ENCODE measurements around the gene LINC00632. TPM values are rescaled to one million over a fixed set of nuclear protein-coding genes. Genes with fewer than 3 reads are reported as not detected.
"Not testable (repeated sequence)": the region's sequence is repeated elsewhere in the genome, so short reads cannot be mapped to it uniquely, and the experiment has no call there.

LINC00632 gene
- total and polyA plus RNA-seq, 2 donors (not counting 1 experiment from before 2014, with no cell fraction given): not detected

DNA sequence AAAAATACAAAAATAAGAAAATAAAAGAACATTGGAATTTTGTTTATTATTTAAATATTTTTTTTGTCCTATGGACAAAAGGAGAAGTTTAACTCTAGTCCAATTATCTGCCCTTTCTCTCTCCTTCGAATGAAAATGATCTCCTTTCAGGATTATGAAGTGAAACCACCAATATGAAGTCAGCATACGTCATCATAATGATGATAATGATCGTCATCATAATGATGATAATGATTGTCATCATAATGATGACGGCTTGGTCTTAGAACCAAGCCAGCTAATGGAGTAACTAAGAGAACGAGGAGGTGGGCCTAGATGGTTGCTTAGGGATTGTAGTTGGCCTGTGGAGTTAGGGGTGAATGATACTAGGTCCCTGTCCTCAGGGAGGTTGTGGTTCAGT is 21.9 kb upstream of the LINC00632 start:
- Histone ChIP-seq H3K4me2 (replicated peaks; ENCODE audit: low read depth, low read length, poor library complexity, severe bottlenecking) (no peak overlapping the region), H4K20me1 (ENCODE audit: control insufficient read depth, insufficient read depth, low read length, poor library complexity, severe bottlenecking) (no peaks in the 10 kb centered on the region), H3K4me3 (ENCODE audit: control extremely low read depth in 1 of 5, extremely low read depth in 1 of 5, insufficient read depth in 1 of 5, low read depth in 2 of 5, low read length in 4 of 5) (no peak overlapping the region), H2AFZ (ENCODE audit: insufficient read depth, low read depth, low read length, poor library complexity, severe bottlenecking) (no peak overlapping the region), H3K79me2 (ENCODE audit: control insufficient read depth, insufficient read depth, low read length) (no peaks in the 10 kb centered on the region), H3K36me3 (replicated peaks in 1 of 2; ENCODE audit: control extremely low read depth in 1 of 2, control insufficient read depth in 1 of 2, extremely low read depth in 1 of 2, insufficient read depth in 2 of 2, low read length in 1 of 2) (no peaks in the 10 kb centered on the region), H3K4me1 (ENCODE audit: control insufficient read depth in 2 of 2, insufficient read depth in 2 of 2, low read length in 2 of 2) (no peaks in the 10 kb centered on the region), H3K27ac (ENCODE audit: low read length in 2 of 2) (no peak overlapping the region), H3K27me3 (replicated peaks in 1 of 4; ENCODE audit: control extremely low read depth in 1 of 4, control insufficient read depth in 3 of 4, insufficient read depth in 4 of 4, low read length in 3 of 4) (no peaks in the 10 kb centered on the region), H3K9me3 (ENCODE audit: control extremely low read depth in 1 of 3, control insufficient read depth in 2 of 3, insufficient read depth in 1 of 3, low read length in 2 of 3) (no peaks in the 10 kb centered on the region), H3K9ac (ENCODE audit: low read length) (no peak overlapping the region)
- no peak overlapping the region for H3K4me3 Mint-ChIP-seq
- no peak for DNase-seq
- ChIA-PET CTCF (no interaction called here), POLR2A (no interaction called here)
- WGBS (ENCODE audit: insufficient coverage): no CpG with 5 or more reads among the region's 5 CpGs
- intact Hi-C loops (cut with micrococcal nuclease): no loop called here
- ATAC-seq (ENCODE audit: low read depth): no peak
- no peak overlapping the region for H3K27ac Mint-ChIP-seq
- H3K27me3 Mint-ChIP-seq: no peaks in the 10 kb centered on the region
- TF ChIP-seq, protein P1, sequence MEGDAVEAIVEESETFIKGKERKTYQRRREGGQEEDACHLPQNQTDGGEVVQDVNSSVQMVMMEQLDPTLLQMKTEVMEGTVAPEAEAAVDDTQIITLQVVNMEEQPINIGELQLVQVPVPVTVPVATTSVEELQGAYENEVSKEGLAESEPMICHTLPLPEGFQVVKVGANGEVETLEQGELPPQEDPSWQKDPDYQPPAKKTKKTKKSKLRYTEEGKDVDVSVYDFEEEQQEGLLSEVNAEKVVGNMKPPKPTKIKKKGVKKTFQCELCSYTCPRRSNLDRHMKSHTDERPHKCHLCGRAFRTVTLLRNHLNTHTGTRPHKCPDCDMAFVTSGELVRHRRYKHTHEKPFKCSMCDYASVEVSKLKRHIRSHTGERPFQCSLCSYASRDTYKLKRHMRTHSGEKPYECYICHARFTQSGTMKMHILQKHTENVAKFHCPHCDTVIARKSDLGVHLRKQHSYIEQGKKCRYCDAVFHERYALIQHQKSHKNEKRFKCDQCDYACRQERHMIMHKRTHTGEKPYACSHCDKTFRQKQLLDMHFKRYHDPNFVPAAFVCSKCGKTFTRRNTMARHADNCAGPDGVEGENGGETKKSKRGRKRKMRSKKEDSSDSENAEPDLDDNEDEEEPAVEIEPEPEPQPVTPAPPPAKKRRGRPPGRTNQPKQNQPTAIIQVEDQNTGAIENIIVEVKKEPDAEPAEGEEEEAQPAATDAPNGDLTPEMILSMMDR (IDR thresholded peaks at IDR 0.05): no peak
- TF ChIP-seq EZH2 (IDR thresholded peaks at IDR 0.05; ENCODE audit: borderline replicate concordance, insufficient read depth, low read depth, low read length, poor library complexity, severe bottlenecking): no peak
- no peaks in the 10 kb centered on the region for H3K9me3 Mint-ChIP-seq (ENCODE audit: insufficient read depth)
- H3K4me1 Mint-ChIP-seq: no peaks in the 10 kb centered on the region

DNA sequence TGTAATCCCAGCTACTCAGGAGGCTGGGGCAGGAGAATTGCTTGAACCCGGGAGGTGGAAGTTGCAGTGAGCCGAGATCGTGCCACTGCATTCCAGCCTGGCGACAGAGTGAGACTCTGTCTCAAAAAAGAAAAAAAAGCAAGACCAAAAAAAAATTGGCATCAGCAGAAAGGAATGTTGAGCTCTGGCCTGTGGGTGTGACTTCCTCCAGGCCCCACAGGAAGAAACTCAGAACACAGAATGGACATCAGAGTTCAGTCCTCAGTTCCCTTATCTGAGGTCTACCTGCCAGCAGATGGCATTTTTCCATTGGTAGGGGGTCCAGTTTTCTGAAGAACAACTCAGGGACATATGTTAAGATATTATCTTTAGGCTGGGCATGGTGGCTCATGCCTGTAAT is 18.0 kb upstream of the LINC00632 start:
- POLR2A ChIA-PET: not testable (repeated sequence)
- no CpG with 5 or more reads among the region's 4 CpGs for WGBS (ENCODE audit: insufficient coverage)

More for the DNA sequence above, 18.0 kb upstream of the LINC00632 start:
- H3K4me3 ChIP-seq (ENCODE audit: control extremely low read depth in 1 of 5, extremely low read depth in 1 of 5, insufficient read depth in 1 of 5, low read depth in 2 of 5, low read length in 4 of 5); H3K9me3 Mint-ChIP-seq (ENCODE audit: insufficient read depth); H3K4me2 ChIP-seq (replicated peaks; ENCODE audit: low read depth, low read length, poor library complexity, severe bottlenecking); H3K9ac ChIP-seq (ENCODE audit: low read length); ATAC-seq (ENCODE audit: low read depth); CTCF ChIA-PET; H4K20me1 ChIP-seq (ENCODE audit: control insufficient read depth, insufficient read depth, low read length, poor library complexity, severe bottlenecking); H3K27me3 ChIP-seq (replicated peaks in 1 of 4; ENCODE audit: control extremely low read depth in 1 of 4, control insufficient read depth in 3 of 4, insufficient read depth in 4 of 4, low read length in 3 of 4); H3K36me3 ChIP-seq (replicated peaks in 1 of 2; ENCODE audit: control extremely low read depth in 1 of 2, control insufficient read depth in 1 of 2, extremely low read depth in 1 of 2, insufficient read depth in 2 of 2, low read length in 1 of 2); H3K27ac Mint-ChIP-seq; H3K27ac ChIP-seq (ENCODE audit: low read length in 2 of 2); H3K9me3 ChIP-seq (ENCODE audit: control extremely low read depth in 1 of 3, control insufficient read depth in 2 of 3, insufficient read depth in 1 of 3, low read length in 2 of 3); H3K4me1 Mint-ChIP-seq; DNase-seq; H3K27me3 Mint-ChIP-seq; H3K4me1 ChIP-seq (ENCODE audit: control insufficient read depth in 2 of 2, insufficient read depth in 2 of 2, low read length in 2 of 2); intact Hi-C loops (cut with micrococcal nuclease); H2AFZ ChIP-seq (ENCODE audit: insufficient read depth, low read depth, low read length, poor library complexity, severe bottlenecking); H3K79me2 ChIP-seq (ENCODE audit: control insufficient read depth, insufficient read depth, low read length); H3K4me3 Mint-ChIP-seq: not testable (repeated sequence)

All from B cell (primary cell).